Measurements from ENCODE around the gene IL1RL2. TPM values are rescaled to one million over a fixed set of nuclear protein-coding genes. Genes with fewer than 3 reads are reported as not detected.

IL1RL2 gene
- total and polyA plus RNA-seq, 2 of the 8 experiments (the other 6 are each of a cell fraction or from before 2014, with no cell fraction given) = not detected

- no peak overlapping the region for H2BK120ac ChIP-seq (replicated peaks; ENCODE audit: low read depth, low read length)
- ChIA-PET POLR2A (ENCODE audit: partially characterized antibody) (interaction anchor here (0.8 kb wide), 1 partner anchor 11 kb away, joined by 3 read pairs; no protein-coding TSS in a partner anchor), CTCF (ENCODE audit: partially characterized antibody) (interaction anchor here (0.6 to 4.5 kb wide), 61 partner anchors 10 to 768 kb away, joined by 3 to 42 read pairs (median 4); partner anchors contain the start of genes IL18R1, IL18RAP, IL1R1 and IL1RL2)
- no peak overlapping the region for H2BK15ac ChIP-seq (ENCODE audit: low read length)
- no peak overlapping the region for H2BK5ac ChIP-seq (ENCODE audit: low read depth, low read length)
- no peak overlapping the region for H3K18ac ChIP-seq (ENCODE audit: extremely low read depth, low read length)
- no peaks in the 10 kb centered on the region for H3K23me2 ChIP-seq (ENCODE audit: low read depth, low read length)
- H4K5ac ChIP-seq (ENCODE audit: insufficient read length, low read depth, low read length) = no peak overlapping the region
- no peaks in the 10 kb centered on the region for H3K9me3 ChIP-seq (ENCODE audit: insufficient read depth in 2 of 2, low read depth in 1 of 2, low read length in 1 of 2)
- no peak overlapping the region for H2AK5ac ChIP-seq (ENCODE audit: low read depth, low read length)
- H3K4me3 ChIP-seq (ENCODE audit: extremely low read depth in 1 of 4, insufficient read depth in 2 of 4, low read depth in 3 of 4, low read length in 4 of 4) = no peak overlapping the region
- no peaks in the 10 kb centered on the region for H3K79me1 ChIP-seq (ENCODE audit: low read depth, low read length)
- no peaks in the 10 kb centered on the region for H3K36me3 ChIP-seq (ENCODE audit: control insufficient read depth in 2 of 4, insufficient read depth in 4 of 4, low read length in 3 of 4)
- no peak overlapping the region for H4K91ac ChIP-seq (replicated peaks; ENCODE audit: insufficient read length, low read length)
- peak overlapping the region; percentile 80; the same call in 1 of the 2 replicates for H2AFZ ChIP-seq (ENCODE audit: low read length)
- 34% methylated on average over 22 of the region's 22 CpGs; no CpG with 5 or more reads in 1 of the 2 experiments for WGBS, 2 experiments (ENCODE audit: extremely low coverage in 1 of 2, insufficient coverage in 1 of 2, insufficient read length in 1 of 2, insufficient replicate concordance in 2 of 2, low coverage in 1 of 2, low lambda C conversion rate in 2 of 2, missing lambda C conversion rate in 1 of 2)
- H3K27me3 ChIP-seq (replicated peaks in 1 of 4; ENCODE audit: control insufficient read depth in 3 of 4, extremely low read depth in 1 of 4, insufficient read depth in 3 of 4, low read length in 3 of 4) = no peaks in the 10 kb centered on the region
- H3K4ac ChIP-seq (replicated peaks; ENCODE audit: insufficient read length, low read depth, low read length) = no peak overlapping the region
- peak overlapping the region in 1 of 2 experiments; percentile 15; a peak in 2 of 4 replicates for H3K4me2 ChIP-seq (ENCODE audit: insufficient read depth in 1 of 2, low read depth in 2 of 2, low read length in 2 of 2)
- H2BK20ac ChIP-seq (ENCODE audit: low read length) = no peak overlapping the region
- no peaks in the 10 kb centered on the region for H4K20me1 ChIP-seq (replicated peaks in 1 of 2; ENCODE audit: control insufficient read depth in 1 of 2, insufficient read depth in 2 of 2, low read length in 2 of 2)
- no peak overlapping the region for H3K23ac ChIP-seq (ENCODE audit: insufficient read length)
- H3K79me2 ChIP-seq (ENCODE audit: control insufficient read depth in 1 of 2, insufficient read depth in 2 of 2, low read length in 2 of 2) = no peaks in the 10 kb centered on the region
- H4K8ac ChIP-seq (ENCODE audit: extremely low read depth, insufficient read depth, low read length) = peak overlapping the region; percentile 54; the same call in 1 of the 2 replicates
- H3K4me1 ChIP-seq (replicated peaks in 1 of 4; ENCODE audit: control insufficient read depth in 3 of 4, insufficient read depth in 4 of 4, low read length in 3 of 4) = no peaks in the 10 kb centered on the region
- no peak overlapping the region for H3K9ac ChIP-seq (replicated peaks in 1 of 4; ENCODE audit: extremely low read depth in 1 of 4, low read depth in 3 of 4, low read length in 3 of 4)
- no peak overlapping the region for H3K27ac ChIP-seq (ENCODE audit: low read depth, low read length)
- FAIRE-seq = peak; percentile 7
- H3K14ac ChIP-seq (ENCODE audit: insufficient read length) = no peak overlapping the region
- H3K56ac ChIP-seq (replicated peaks; ENCODE audit: insufficient read length, low read depth, low read length) = no peak overlapping the region
- no peak overlapping the region for H2BK12ac ChIP-seq (ENCODE audit: low read depth, low read length)
- DNase-seq (ENCODE audit: low read depth in 1 of 2, low spot score in 2 of 2) = peak; percentile 84 to 93
- TF ChIP-seq TAF1 (IDR thresholded peaks at IDR 0.05; ENCODE audit: low read depth, low read length) (no peak), RAD21 (IDR thresholded peaks at IDR 0.05 in 1 of 2, conservative IDR thresholded peaks at IDR 0.05 in 1 of 2; ENCODE audit: low read depth in 2 of 2, low read length in 2 of 2) (peak; percentile 90), SP2 (IDR thresholded peaks at IDR 0.05; ENCODE audit: low read length) (no peak), RFX5 (IDR thresholded peaks at IDR 0.05; ENCODE audit: borderline replicate concordance, low read depth, low read length) (no peak), EGR1 (IDR thresholded peaks at IDR 0.05; ENCODE audit: borderline replicate concordance, low read depth, low read length) (peak; percentile 71; the same call in 1 of the 2 replicates), CTBP2 (IDR thresholded peaks at IDR 0.05; ENCODE audit: borderline replicate concordance, insufficient read depth, insufficient read length, low read length) (no peak), ASH2L (IDR thresholded peaks at IDR 0.05; ENCODE audit: low read length) (no peak), CBX8 (IDR thresholded peaks at IDR 0.05; ENCODE audit: borderline replicate concordance, low read depth, low read length) (no peak), CREB1 (IDR thresholded peaks at IDR 0.05) (no peak), MAFK (IDR thresholded peaks at IDR 0.05; ENCODE audit: low read depth, low read length) (no peak), BACH1 (IDR thresholded peaks at IDR 0.05; ENCODE audit: low read length) (no peak)
- TF ChIP-seq, protein P1, sequence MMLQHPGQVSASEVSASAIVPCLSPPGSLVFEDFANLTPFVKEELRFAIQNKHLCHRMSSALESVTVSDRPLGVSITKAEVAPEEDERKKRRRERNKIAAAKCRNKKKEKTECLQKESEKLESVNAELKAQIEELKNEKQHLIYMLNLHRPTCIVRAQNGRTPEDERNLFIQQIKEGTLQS (IDR thresholded peaks at IDR 0.05; ENCODE audit: insufficient read depth, low read depth, low read length) = no peak
Observed at GRCh38 chr2:102240640-102241370, 54.0 kb downstream of the IL1RL2 start.
